OCI-LY7 (cell line): Measurements from ENCODE around the gene OR2G6.
"Not testable (repeated sequence)": the region's sequence is repeated elsewhere in the genome, so short reads cannot be mapped to it uniquely, and the experiment has no call there.

ENCODE experiments used
- CTCF ChIP-seq: fragments of 200-600 bp; sonication (generic); conservative IDR thresholded peaks from 2 replicates; pipeline ENCODE4 v1.5.1; 2014; ENCODE audit warnings: mild to moderate bottlenecking, antibody characterized with exemption, low read length, moderate library complexity, mixed read lengths
- EZH2phosphoT487 ChIP-seq: fragments of 200-600 bp; sonication (generic); IDR thresholded peaks from 2 replicates; pipeline ENCODE4 v1.6.1; 2018; ENCODE audit warnings: low read depth, borderline replicate concordance, mild to moderate bottlenecking, mixed run types, antibody characterized with exemption, low read length, moderate library complexity, mixed read lengths

GRCh38 chr1:248496661-248497060 lies 11.2 kb upstream of the OR2G6 start:
- TF ChIP-seq CTCF, EZH2phosphoT487: not testable (repeated sequence)
